ENCODE measurements around the gene MARK3. TPM values are rescaled to one million over a fixed set of nuclear protein-coding genes. Genes with fewer than 3 reads are reported as not detected.

The MARK3 gene
- total RNA-seq, 2 donors from 2014 or later, result 87.2 to 147 TPM

- 68 to 74% methylated on average over 2 of the region's 2 CpGs for WGBS, 2 donors
- Histone ChIP-seq H3K36me3 (replicated peaks in 1 of 2; ENCODE audit: insufficient read depth in 1 of 2, low read depth in 2 of 2) (no peaks in the 10 kb centered on the region), H3K27me3 (no peaks in the 10 kb centered on the region), H3K9me3 (no peaks in the 10 kb centered on the region), H3K4me3 (no peak overlapping the region), H3K4me1 (peaks cover 94% of the 10 kb centered on the region), H3K27ac (peak overlapping the region; percentile 33 to 90 (median 56))
- no peak for TF ChIP-seq POLR2A (IDR thresholded peaks at IDR 0.05)
- ATAC-seq (peak; percentile 58), DNase-seq (peak; percentile 37 to 66 (median 52))
- intact Hi-C loops (cut with DNase I), result no loop called here
Measured at GRCh38 chr14:103402695-103403094, 17.5 kb downstream of the MARK3 start.

- WGBS, 2 donors, result 37% methylated on average over 9 of the region's 9 CpGs
- no peaks in the 10 kb centered on the region for H3K36me3 ChIP-seq (replicated peaks in 1 of 2; ENCODE audit: insufficient read depth in 1 of 2, low read depth in 2 of 2)
- peaks cover 94% of the 10 kb centered on the region for H3K4me1 ChIP-seq
- intact Hi-C loops (cut with DNase I), result no loop called here
- ATAC-seq, result peak; percentile 35
- no peaks in the 10 kb centered on the region for H3K9me3 ChIP-seq
- TF ChIP-seq CTCF (IDR thresholded peaks at IDR 0.05) (no peak), POLR2A (IDR thresholded peaks at IDR 0.05) (no peak)
- H3K4me3 ChIP-seq, result no peak overlapping the region
- H3K27me3 ChIP-seq, result no peaks in the 10 kb centered on the region
- DNase-seq, result peak in 1 of 4 donors; percentile 37
- H3K27ac ChIP-seq, result peak overlapping the region; percentile 74 to 90 (median 84)
Measured at GRCh38 chr14:103404032-103404918, 19.1 kb downstream of the MARK3 start.

- H3K27me3 ChIP-seq, result no peaks in the 10 kb centered on the region
- WGBS, 2 donors, result 22 to 26% methylated on average over 7 of the region's 7 CpGs
- TF ChIP-seq CTCF (IDR thresholded peaks at IDR 0.05), result no peak
- peak in 2 of 3 donors; percentile 59 to 79 for TF ChIP-seq POLR2A (IDR thresholded peaks at IDR 0.05)
- H3K9me3 ChIP-seq, result no peaks in the 10 kb centered on the region
- H3K4me1 ChIP-seq, result peaks cover 87% of the 10 kb centered on the region
- intact Hi-C loops (cut with DNase I), result no loop called here
- ATAC-seq (peak; percentile 89), DNase-seq (peak; percentile 67 to 89 (median 79))
- no peaks in the 10 kb centered on the region for H3K36me3 ChIP-seq (replicated peaks in 1 of 2; ENCODE audit: insufficient read depth in 1 of 2, low read depth in 2 of 2)
- peak overlapping the region; percentile 74 to 90 (median 84) for H3K27ac ChIP-seq
- H3K4me3 ChIP-seq, result no peak overlapping the region
Measured at GRCh38 chr14:103404920-103405319, 19.7 kb downstream of the MARK3 start.

GRCh38 chr14:103408491-103409155 lies 23.4 kb downstream of the MARK3 start:
- TF ChIP-seq CTCF (IDR thresholded peaks at IDR 0.05), result no peak
- TF ChIP-seq POLR2A (IDR thresholded peaks at IDR 0.05), result no peak

GRCh38 chr14:103416916-103417315 lies 31.7 kb downstream of the MARK3 start:
- 89 to 91% methylated on average over 2 of the region's 2 CpGs for WGBS, 2 donors
- no peaks in the 10 kb centered on the region for H3K36me3 ChIP-seq (replicated peaks in 1 of 2; ENCODE audit: insufficient read depth in 1 of 2, low read depth in 2 of 2)
- H3K27ac ChIP-seq, result no peak overlapping the region
- H3K4me3 ChIP-seq, result no peak overlapping the region
- intact Hi-C loops (cut with DNase I), result no loop called here
- no peaks in the 10 kb centered on the region for H3K27me3 ChIP-seq
- H3K9me3 ChIP-seq, result no peaks in the 10 kb centered on the region
- ATAC-seq (no peak), DNase-seq (no peak)
- TF ChIP-seq POLR2A (IDR thresholded peaks at IDR 0.05) (no peak), CTCF (IDR thresholded peaks at IDR 0.05) (no peak)
- H3K4me1 ChIP-seq, result peaks cover 13% of the 10 kb centered on the region

More at GRCh38 chr14:103408491-103409155, 23.4 kb downstream of the MARK3 start:
- H3K27ac ChIP-seq, result peak overlapping the region; percentile 1 to 90 (median 50)
- H3K27me3 ChIP-seq, result no peaks in the 10 kb centered on the region
- H3K4me1 ChIP-seq, result peaks cover 56% of the 10 kb centered on the region
- H3K4me3 ChIP-seq, result no peak overlapping the region
- H3K9me3 ChIP-seq, result no peaks in the 10 kb centered on the region
- DNase-seq (peak; percentile 63 to 85 (median 74)), ATAC-seq (peak; percentile 24)
- no peaks in the 10 kb centered on the region for H3K36me3 ChIP-seq (replicated peaks in 1 of 2; ENCODE audit: insufficient read depth in 1 of 2, low read depth in 2 of 2)
- WGBS, 2 donors, result 20 to 29% methylated on average over 7 of the region's 7 CpGs
- intact Hi-C loops (cut with DNase I), result no loop called here
